T-cell (primary cell): Measurements from ENCODE around the gene PACS2. TPM values are rescaled to one million over a fixed set of nuclear protein-coding genes. Genes with fewer than 3 reads are reported as not detected.
"Not testable (repeated sequence)": the region's sequence is repeated elsewhere in the genome, so short reads cannot be mapped to it uniquely, and the experiment has no call there.

Experiments used
- ATAC-seq, 4 experiments: fragments of 200-7000 bp in 3 of 4; fragments of 150-1000 bp in 1 of 4; cut with Tn5 transposase; replicated peaks in 1 of 4; 1 replicate in 3 of 4; 2 replicates in 1 of 4; pipeline ENCODE4 v1.10.0; 2021; ENCODE audit warnings: moderate library complexity in 3 of 4, mild to moderate bottlenecking in 2 of 4, moderate number of reproducible peaks in 1 of 4
- CTCF ChIA-PET, 2 donors: fragments of 300-600 bp; sonication (Branson Sonifier 250); formaldehyde crosslinking; loops; one replicate each; lab custom pipeline; 2022; ENCODE audit warnings: antibody characterized with exemption in 2 of 2; lab: Charles Lee
- POLR2A ChIA-PET, 2 donors: fragments of 300-600 bp; sonication (Branson Sonifier 250); formaldehyde crosslinking; loops; one replicate each; lab custom pipeline; 2022; ENCODE audit warnings: antibody characterized with exemption in 2 of 2; lab: Charles Lee
- DNase-seq, 35 experiments: peaks; one replicate each; pipeline versions ENCODE4 v3.0.0 to v3.0.0-alpha.2; 2013 to 2023
- H3K27ac ChIP-seq: one replicate; pipeline ENCODE4 v1.5.1; 2013; ENCODE audit warnings: low read length
- H3K27me3 ChIP-seq, 2 experiments: replicated peaks in 1 of 2; 1 replicate in 1 of 2; 2 replicates in 1 of 2; pipeline versions ENCODE4 v1.6.1 to v1.7.0; 2013; ENCODE audit warnings: low read length in 1 of 2, mixed read lengths in 1 of 2; ENCODE audit not compliant: control insufficient read depth in 2 of 2, insufficient read depth in 2 of 2; ENCODE audit errors: extremely low read depth in 1 of 2
- H3K36me3 ChIP-seq, 2 donors: 1 replicate in 1 of 2; 2 replicates in 1 of 2; pipeline versions ENCODE4 v1.6.1 to v1.7.0; 2013; ENCODE audit warnings: low read length in 1 of 2; ENCODE audit not compliant: control insufficient read depth in 2 of 2, insufficient read depth in 1 of 2; ENCODE audit errors: extremely low read depth in 1 of 2
- H3K4me1 ChIP-seq, 2 experiments: 1 replicate in 1 of 2; 2 replicates in 1 of 2; pipeline versions ENCODE4 v1.6.1 to v1.7.0; 2013; ENCODE audit warnings: low read length in 2 of 2, mixed read lengths in 1 of 2; ENCODE audit not compliant: insufficient read depth in 2 of 2, control insufficient read depth in 1 of 2; ENCODE audit errors: extremely low read depth in 1 of 2
- H3K4me3 ChIP-seq, 2 donors: 1 replicate in 1 of 2; 2 replicates in 1 of 2; pipeline versions ENCODE4 v1.5.1 to v1.7.0; 2013; ENCODE audit warnings: mild to moderate bottlenecking in 2 of 2, low read length in 1 of 2, moderate library complexity in 1 of 2; ENCODE audit not compliant: control insufficient read depth in 1 of 2; ENCODE audit errors: extremely low read depth in 1 of 2
- H3K9me3 ChIP-seq: 2 replicates; pipeline ENCODE4 v1.7.0; 2013
- H3K27ac Mint-ChIP-seq, 2 donors: one replicate each; pipeline ENCODE4 v1.8.0; 2020 to 2021; ENCODE audit warnings: mild to moderate bottlenecking in 2 of 2, mixed read lengths in 2 of 2
- H3K27me3 Mint-ChIP-seq, 2 donors: one replicate each; pipeline ENCODE4 v1.8.0; 2021 to 2022; ENCODE audit warnings: mixed read lengths in 2 of 2
- H3K36me3 Mint-ChIP-seq: one replicate; pipeline ENCODE4 v1.8.0; 2021; ENCODE audit warnings: mixed read lengths
- H3K4me1 Mint-ChIP-seq, 3 donors: one replicate each; pipeline ENCODE4 v1.8.0; 2020 to 2022; ENCODE audit warnings: mixed read lengths in 3 of 3, mild to moderate bottlenecking in 1 of 3
- H3K4me3 Mint-ChIP-seq, 3 donors: one replicate each; pipeline ENCODE4 v1.8.0; 2020 to 2022; ENCODE audit warnings: mild to moderate bottlenecking in 3 of 3, mixed read lengths in 3 of 3, moderate library complexity in 3 of 3
- H3K9me3 Mint-ChIP-seq, 3 donors: one replicate each; pipeline ENCODE4 v1.8.0; 2020 to 2022; ENCODE audit warnings: mixed read lengths in 3 of 3
- WGBS: methylation state at CpG from one replicate; pipeline ENCODE4 v1.1.5; 2013; ENCODE audit warnings: missing lambda C conversion rate; ENCODE audit not compliant: insufficient coverage; 5-methylcytosine and 5-hydroxymethylcytosine counted together
- total RNA-seq, 35 experiments: library from RNA in 6 of 35; stranded (reverse) in 6 of 35; fragments of 120-200 nt in 1 of 35; gene quantifications; one replicate each; pipeline versions ENCODE4 v1.2.1 to v1.2.4 and lab custom pipeline; 2013 to 2026

PACS2 gene
- total RNA-seq, 5 donors from 2014 or later (not counting 1 experiment from before 2014, with no cell fraction given) = 70.9 to 86.9 (median 78.0) TPM

GRCh38 chr14:105324871-105325270 lies 10.3 kb downstream of the PACS2 start:
- CTCF ChIA-PET = no interaction called here
- H3K4me3 ChIP-seq = no peak overlapping the region
- Mint-ChIP-seq H3K27ac (no peak overlapping the region), H3K9me3 (no peaks in the 10 kb centered on the region), H3K4me1 (peaks cover 25 to 30% (median 30%) of the 10 kb centered on the region in 3 donors), H3K27me3 (no peaks in the 10 kb centered on the region), H3K4me3 (no peak overlapping the region), H3K36me3 (peaks cover 11% of the 10 kb centered on the region)
- peaks cover 0 to 3% of the 10 kb centered on the region in 2 experiments for H3K27me3 ChIP-seq
- H3K36me3 ChIP-seq = peaks cover 0 to 5% of the 10 kb centered on the region in 2 donors
- H3K9me3 ChIP-seq = no peaks in the 10 kb centered on the region
- H3K27ac ChIP-seq = no peak overlapping the region
- ATAC-seq = no peak
- 80% methylated on average over 9 of the region's 12 CpGs for WGBS
- no peak for DNase-seq
- POLR2A ChIA-PET = no interaction called here
- peaks cover 0 to 16% of the 10 kb centered on the region in 2 experiments for H3K4me1 ChIP-seq

- Mint-ChIP-seq H3K27ac (no peak overlapping the region), H3K4me3 (no peak overlapping the region), H3K9me3 (no peaks in the 10 kb centered on the region), H3K36me3 (peaks cover 11% of the 10 kb centered on the region), H3K4me1 (peaks cover 28 to 32% (median 30%) of the 10 kb centered on the region in 3 donors), H3K27me3 (no peaks in the 10 kb centered on the region)
- peaks cover 0 to 5% of the 10 kb centered on the region in 2 donors for H3K36me3 ChIP-seq
- POLR2A ChIA-PET = no interaction called here
- H3K27me3 ChIP-seq = peaks cover 0 to 3% of the 10 kb centered on the region in 2 experiments
- H3K4me3 ChIP-seq = no peak overlapping the region
- no peak overlapping the region for H3K27ac ChIP-seq
- ATAC-seq (no peak), DNase-seq (no peak)
- CTCF ChIA-PET = no interaction called here
- 93% methylated on average over 9 of the region's 9 CpGs for WGBS
- H3K4me1 ChIP-seq = peaks cover 1 to 21% of the 10 kb centered on the region in 2 experiments
- no peaks in the 10 kb centered on the region for H3K9me3 ChIP-seq
These were observed 10.8 kb downstream of the PACS2 start for GRCh38 chr14:105325303-105325702.

- no peak overlapping the region for H3K4me3 ChIP-seq
- no peak overlapping the region for H3K27ac Mint-ChIP-seq
- peaks cover 3 to 27% of the 10 kb centered on the region in 2 experiments for H3K4me1 ChIP-seq
- peaks cover 0 to 3% of the 10 kb centered on the region in 2 experiments for H3K27me3 ChIP-seq
- no peak for DNase-seq
- H3K9me3 Mint-ChIP-seq = no peaks in the 10 kb centered on the region
- H3K27me3 Mint-ChIP-seq = no peaks in the 10 kb centered on the region
- peaks cover 11% of the 10 kb centered on the region for H3K36me3 Mint-ChIP-seq
- no peak overlapping the region for H3K4me3 Mint-ChIP-seq
- H3K4me1 Mint-ChIP-seq = peaks cover 30 to 38% (median 33%) of the 10 kb centered on the region in 3 donors
- H3K27ac ChIP-seq = no peak overlapping the region
- H3K36me3 ChIP-seq = peaks cover 0 to 5% of the 10 kb centered on the region in 2 donors
- ChIA-PET POLR2A (no interaction called here), CTCF (no interaction called here)
- ATAC-seq = no peak
- 92% methylated on average over 27 of the region's 27 CpGs for WGBS
- no peaks in the 10 kb centered on the region for H3K9me3 ChIP-seq
These were observed 11.4 kb downstream of the PACS2 start for GRCh38 chr14:105325716-105326567.

GRCh38 chr14:105326568-105326867 lies 12.0 kb downstream of the PACS2 start:
- ChIA-PET POLR2A (no interaction called here), CTCF (no interaction called here)
- H3K36me3 ChIP-seq = peaks cover 0 to 5% of the 10 kb centered on the region in 2 donors
- peaks cover 0 to 3% of the 10 kb centered on the region in 2 experiments for H3K27me3 ChIP-seq
- Mint-ChIP-seq H3K4me3 (no peak overlapping the region), H3K4me1 (peaks cover 36 to 43% (median 38%) of the 10 kb centered on the region in 3 donors), H3K27ac (no peak overlapping the region), H3K36me3 (peaks cover 11% of the 10 kb centered on the region), H3K27me3 (no peaks in the 10 kb centered on the region), H3K9me3 (no peaks in the 10 kb centered on the region)
- no peak overlapping the region for H3K4me3 ChIP-seq
- H3K4me1 ChIP-seq = peaks cover 3 to 32% of the 10 kb centered on the region in 2 experiments
- no peak for DNase-seq
- 91% methylated on average over 8 of the region's 9 CpGs for WGBS
- H3K27ac ChIP-seq = no peak overlapping the region
- no peak for ATAC-seq
- H3K9me3 ChIP-seq = no peaks in the 10 kb centered on the region

GRCh38 chr14:105326891-105327694 lies 12.5 kb downstream of the PACS2 start:
- WGBS = 88% methylated on average over 32 of the region's 34 CpGs
- no peak overlapping the region for H3K4me3 Mint-ChIP-seq
- Histone ChIP-seq H3K36me3 (peaks cover 0 to 5% of the 10 kb centered on the region in 2 donors), H3K4me1 (peaks cover 3 to 38% of the 10 kb centered on the region in 2 experiments), H3K4me3 (no peak overlapping the region), H3K9me3 (no peaks in the 10 kb centered on the region), H3K27me3 (peaks cover 0 to 3% of the 10 kb centered on the region in 2 experiments), H3K27ac (no peak overlapping the region)
- peaks cover 42 to 49% (median 44%) of the 10 kb centered on the region in 3 donors for H3K4me1 Mint-ChIP-seq
- DNase-seq (no peak), ATAC-seq (no peak)
- H3K27me3 Mint-ChIP-seq = no peaks in the 10 kb centered on the region
- POLR2A ChIA-PET = no interaction called here
- CTCF ChIA-PET = no interaction called here
- H3K36me3 Mint-ChIP-seq = peaks cover 11% of the 10 kb centered on the region
- H3K9me3 Mint-ChIP-seq = peaks cover 0 to 3% (median 0%) of the 10 kb centered on the region in 3 donors
- H3K27ac Mint-ChIP-seq = no peak overlapping the region

- 91% methylated on average over 16 of the region's 17 CpGs for WGBS
- DNase-seq, H3K4me3 ChIP-seq, H3K9me3 ChIP-seq, H3K27ac Mint-ChIP-seq, POLR2A ChIA-PET, H3K27ac ChIP-seq, H3K27me3 Mint-ChIP-seq, ATAC-seq, H3K9me3 Mint-ChIP-seq, H3K27me3 ChIP-seq, H3K36me3 Mint-ChIP-seq, H3K36me3 ChIP-seq, CTCF ChIA-PET, H3K4me3 Mint-ChIP-seq: not testable (repeated sequence)
- peaks cover 43 to 51% (median 45%) of the 10 kb centered on the region in 3 donors for H3K4me1 Mint-ChIP-seq
- H3K4me1 ChIP-seq = peaks cover 3 to 44% of the 10 kb centered on the region in 2 experiments
These were observed 13.1 kb downstream of the PACS2 start for GRCh38 chr14:105327695-105328045.
